ENCODE data around the gene PRIMA1. TPM values are rescaled to one million over a fixed set of nuclear protein-coding genes. Genes with fewer than 3 reads are reported as not detected.

Gene PRIMA1
- total RNA-seq, 4 donors from 2014 or later = 21.1 to 46.8 (median 35.3) TPM

DNA sequence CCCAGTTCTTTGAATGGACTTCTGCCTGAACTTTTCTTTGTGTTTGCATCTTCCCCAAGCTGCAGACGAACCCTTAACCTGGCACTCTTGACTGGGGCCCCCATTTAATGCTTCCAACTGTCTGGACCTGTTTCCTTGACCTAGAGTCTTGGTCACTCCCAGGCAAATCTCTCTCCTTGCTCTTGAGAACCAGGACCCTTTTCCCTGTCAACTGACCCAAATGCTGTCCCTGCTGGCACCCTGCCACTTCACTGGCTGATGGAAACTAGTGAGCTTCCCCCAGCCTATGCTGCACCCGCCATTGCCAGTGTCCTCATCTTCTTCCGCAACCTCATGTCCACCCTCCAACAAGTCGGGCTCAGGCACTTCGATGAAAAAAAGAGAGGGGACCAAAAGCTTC, 79.5 kb downstream of the PRIMA1 start:
- WGBS, 2 donors = 80 to 82% methylated on average over 5 of the region's 5 CpGs
- Histone ChIP-seq H3K27me3 (no peaks in the 10 kb centered on the region), H3K4me1 (peaks cover 0 to 15% (median 7%) of the 10 kb centered on the region in 4 donors), H3K36me3 (no peaks in the 10 kb centered on the region), H3K9me3 (no peaks in the 10 kb centered on the region), H3K4me3 (no peak overlapping the region), H3K27ac (no peak overlapping the region)
- TF ChIP-seq EP300 (IDR thresholded peaks at IDR 0.05) (no peak), POLR2A (IDR thresholded peaks at IDR 0.05) (no peak), CTCF (IDR thresholded peaks at IDR 0.05) (no peak)
- DNase-seq (ENCODE audit: low spot score in 2 of 2) = no peak

DNA sequence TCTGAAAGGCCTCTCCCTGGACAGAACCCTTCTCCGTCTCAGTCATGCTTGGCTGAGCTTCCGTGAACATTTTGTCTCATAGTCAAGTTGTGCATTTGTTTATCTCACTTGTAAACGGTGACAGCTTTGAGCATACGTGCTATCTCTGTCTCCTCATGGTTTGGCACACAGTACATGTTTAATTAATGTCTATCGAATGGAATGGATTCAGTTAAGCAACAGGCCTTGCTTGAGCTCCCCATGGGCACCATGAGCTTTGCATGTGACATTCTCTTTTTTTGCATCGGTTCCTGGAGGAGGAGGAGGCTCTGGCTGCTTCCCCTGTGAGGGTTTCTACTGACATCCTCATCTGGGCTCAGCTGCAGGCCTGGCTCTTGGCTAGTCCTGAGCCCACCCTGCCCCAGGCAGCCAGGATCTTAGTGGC, 80.0 kb downstream of the PRIMA1 start:
- no peak for DNase-seq (ENCODE audit: low spot score in 2 of 2)
- 77 to 81% methylated on average over 6 of the region's 6 CpGs for WGBS, 2 donors
- no peaks in the 10 kb centered on the region for H3K9me3 ChIP-seq
- H3K4me3 ChIP-seq = no peak overlapping the region
- no peaks in the 10 kb centered on the region for H3K27me3 ChIP-seq
- H3K27ac ChIP-seq = no peak overlapping the region
- peaks cover 0 to 14% (median 7%) of the 10 kb centered on the region in 4 donors for H3K4me1 ChIP-seq
- TF ChIP-seq POLR2A (IDR thresholded peaks at IDR 0.05) (no peak), CTCF (IDR thresholded peaks at IDR 0.05) (no peak), EP300 (IDR thresholded peaks at IDR 0.05) (no peak)
- no peaks in the 10 kb centered on the region for H3K36me3 ChIP-seq

DNA sequence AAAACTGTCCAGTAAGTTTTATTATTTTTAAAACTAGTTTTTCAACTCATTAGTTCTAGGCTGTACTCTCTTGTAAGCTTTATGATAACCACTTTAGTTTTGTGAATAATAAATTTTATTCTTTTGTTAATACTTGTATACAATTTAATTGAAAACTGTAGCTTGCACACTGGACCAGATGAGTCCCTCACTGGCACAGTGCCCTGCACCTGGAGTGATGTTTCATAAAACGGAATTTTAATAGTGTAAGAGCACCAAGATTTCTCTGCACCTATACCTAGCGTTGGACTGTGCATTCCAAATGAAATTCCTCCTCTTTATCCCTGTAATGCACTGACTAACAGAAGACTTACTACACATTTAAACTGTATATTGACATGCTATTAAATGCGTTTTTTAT, 80.8 kb downstream of the PRIMA1 start:
- DNase-seq (ENCODE audit: low spot score in 2 of 2) = no peak
- TF ChIP-seq EP300 (IDR thresholded peaks at IDR 0.05) (no peak), POLR2A (IDR thresholded peaks at IDR 0.05) (no peak), CTCF (IDR thresholded peaks at IDR 0.05) (no peak)
- H3K4me1 ChIP-seq = peaks cover 0 to 7% (median 2%) of the 10 kb centered on the region in 4 donors

GRCh38 chr14:93706360-93706955, 81.8 kb downstream of the PRIMA1 start:
- H3K27me3 ChIP-seq = no peaks in the 10 kb centered on the region
- whole genome bisulfite sequencing, 2 donors = 83% methylated on average over 21 of the region's 21 CpGs
- no peaks in the 10 kb centered on the region for H3K36me3 ChIP-seq
- no peak overlapping the region for H3K4me3 ChIP-seq
- no peak overlapping the region for H3K27ac ChIP-seq
- no peak for DNase-seq (ENCODE audit: low spot score in 2 of 2)
- no peaks in the 10 kb centered on the region for H3K9me3 ChIP-seq
- H3K4me1 ChIP-seq = no peaks in the 10 kb centered on the region
- no peak for TF ChIP-seq CTCF (IDR thresholded peaks at IDR 0.05)
- TF ChIP-seq POLR2A (IDR thresholded peaks at IDR 0.05) = no peak
- no peak for TF ChIP-seq EP300 (IDR thresholded peaks at IDR 0.05)

More for the DNA sequence above, 80.8 kb downstream of the PRIMA1 start:
- Histone ChIP-seq H3K4me3 (no peak overlapping the region), H3K9me3 (no peaks in the 10 kb centered on the region), H3K27ac (no peak overlapping the region), H3K36me3 (no peaks in the 10 kb centered on the region), H3K27me3 (no peaks in the 10 kb centered on the region)
- 62 to 65% methylated on average over 3 of the region's 3 CpGs for WGBS, 2 donors

- Histone ChIP-seq H3K4me1 (no peaks in the 10 kb centered on the region), H3K36me3 (no peaks in the 10 kb centered on the region), H3K9me3 (peaks cover 0 to 6% (median 0%) of the 10 kb centered on the region in 4 donors), H3K27me3 (no peaks in the 10 kb centered on the region), H3K27ac (no peak overlapping the region), H3K4me3 (no peak overlapping the region)
- WGBS, 2 donors = 81 to 85% methylated on average over 15 of the region's 15 CpGs
- DNase-seq (ENCODE audit: low spot score in 2 of 2) = no peak
- no peak for TF ChIP-seq EP300 (IDR thresholded peaks at IDR 0.05)
- TF ChIP-seq POLR2A (IDR thresholded peaks at IDR 0.05) = no peak
These were observed 82.7 kb downstream of the PRIMA1 start for GRCh38 chr14:93705513-93706156.

Measured in tibial nerve (tissue), 4 donors.